Peyer's patch (tissue), 4 donors: ENCODE data around the gene PEX1. TPM values are rescaled to one million over a fixed set of nuclear protein-coding genes. Genes with fewer than 3 reads are reported as not detected.
"Not testable (repeated sequence)": the region's sequence is repeated elsewhere in the genome, so short reads cannot be mapped to it uniquely, and the experiment has no call there.

Experiments used
- DNase-seq, 3 donors: peaks; one replicate each; pipeline ENCODE4 v3.0.0-alpha.2; 2017 to 2019
- H3K27ac ChIP-seq, 4 donors: fragments of 200-600 bp; sonication (generic); one replicate each; pipeline ENCODE4 v1.5.1; 2016 to 2019
- H3K27me3 ChIP-seq, 2 donors: fragments of 200-600 bp; sonication (generic); one replicate each; pipeline ENCODE4 v1.5.1; 2019
- H3K36me3 ChIP-seq, 3 donors: fragments of 200-600 bp; sonication (generic); one replicate each; pipeline ENCODE4 v1.5.1; 2016 to 2019
- H3K4me1 ChIP-seq, 4 donors: fragments of 200-600 bp; sonication (generic); one replicate each; pipeline ENCODE4 v1.5.1; 2016 to 2019
- H3K4me3 ChIP-seq, 4 donors: fragments of 200-600 bp; sonication (generic); 1 replicate in 3 of 4; 2 replicates in 1 of 4; pipeline ENCODE4 v1.5.1; 2016 to 2019; ENCODE audit warnings: mild to moderate bottlenecking in 1 of 4
- H3K9me3 ChIP-seq, 4 donors: fragments of 200-600 bp; sonication (generic); one replicate each; pipeline ENCODE4 v1.5.1; 2016 to 2019; ENCODE audit warnings: mild to moderate bottlenecking in 1 of 4
- CTCF ChIP-seq, 6 experiments: fragments of 450-650 bp in 4 of 6; fragments of 200-600 bp in 2 of 6; sonication (generic) in 1 of 6; IDR thresholded peaks; one replicate each; pipeline ENCODE4 v1.5.1; 2017 to 2019; ENCODE audit warnings: antibody characterized with exemption in 6 of 6, mild to moderate bottlenecking in 3 of 6, moderate library complexity in 1 of 6
- POLR2A ChIP-seq, 2 donors: fragments of 450-650 bp; IDR thresholded peaks; one replicate each; pipeline ENCODE4 v1.5.1; 2017; ENCODE audit warnings: antibody characterized with exemption in 2 of 2, mild to moderate bottlenecking in 2 of 2, moderate library complexity in 2 of 2
- total RNA-seq, 4 donors: library from RNA; depleted of rRNA; stranded (reverse); fragments of >200 nt; gene quantifications; one replicate each; pipeline ENCODE4 v1.1.0, GENCODE V29; 2016

Gene PEX1
- total RNA-seq, 4 donors from 2014 or later = 20.4 to 32.2 (median 24.4) TPM

- no peaks in the 10 kb centered on the region for H3K27me3 ChIP-seq
- no peak overlapping the region for H3K27ac ChIP-seq
- H3K9me3 ChIP-seq = no peaks in the 10 kb centered on the region
- no peaks in the 10 kb centered on the region for H3K36me3 ChIP-seq
- no peaks in the 10 kb centered on the region for H3K4me1 ChIP-seq
- TF ChIP-seq POLR2A (IDR thresholded peaks at IDR 0.05) = no peak
- no peak for TF ChIP-seq CTCF (IDR thresholded peaks at IDR 0.05)
- DNase-seq = no peak
- no peak overlapping the region for H3K4me3 ChIP-seq
These were observed 18.7 kb upstream of the PEX1 start for GRCh38 chr7:92546856-92547497.

- H3K9me3 ChIP-seq, H3K4me1 ChIP-seq, H3K27me3 ChIP-seq, DNase-seq, H3K36me3 ChIP-seq, H3K27ac ChIP-seq, H3K4me3 ChIP-seq: not testable (repeated sequence)
These were observed 16.8 kb upstream of the PEX1 start for GRCh38 chr7:92545116-92545515.

GRCh38 chr7:92543542-92543941 is 15.2 kb upstream of the PEX1 start:
- DNase-seq = not testable (repeated sequence)

GRCh38 chr7:92534572-92534971 is 6.3 kb upstream of the PEX1 start:
- DNase-seq = no peak
- H3K4me3 ChIP-seq = no peak overlapping the region
- no peaks in the 10 kb centered on the region for H3K9me3 ChIP-seq
- peaks cover 0 to 3% (median 0%) of the 10 kb centered on the region in 4 donors for H3K4me1 ChIP-seq
- peaks cover 0 to 82% (median 0%) of the 10 kb centered on the region in 3 donors for H3K36me3 ChIP-seq
- no peak overlapping the region for H3K27ac ChIP-seq
- H3K27me3 ChIP-seq = no peaks in the 10 kb centered on the region
- no peak for TF ChIP-seq POLR2A (IDR thresholded peaks at IDR 0.05)
- TF ChIP-seq CTCF (IDR thresholded peaks at IDR 0.05) = no peak

More at GRCh38 chr7:92543542-92543941, 15.2 kb upstream of the PEX1 start:
- H3K9me3 ChIP-seq, H3K4me3 ChIP-seq, H3K27me3 ChIP-seq, H3K4me1 ChIP-seq, H3K27ac ChIP-seq, H3K36me3 ChIP-seq: not testable (repeated sequence)

GRCh38 chr7:92528958-92529264 is 591 bp upstream of the PEX1 start:
- Histone ChIP-seq H3K27ac (peak overlapping the region; percentile 79 to 92 (median 88)), H3K9me3 (no peaks in the 10 kb centered on the region), H3K27me3 (no peaks in the 10 kb centered on the region), H3K4me3 (peak overlapping the region; percentile 78 to 97 (median 85)), H3K4me1 (peaks cover 0 to 17% (median 3%) of the 10 kb centered on the region in 4 donors), H3K36me3 (peaks cover 0 to 31% (median 0%) of the 10 kb centered on the region in 3 donors)
- TF ChIP-seq CTCF (IDR thresholded peaks at IDR 0.05) = no peak
- TF ChIP-seq POLR2A (IDR thresholded peaks at IDR 0.05) = no peak
- DNase-seq = no peak

- DNase-seq = peak; percentile 55 to 73 (median 69)
- no peak for TF ChIP-seq POLR2A (IDR thresholded peaks at IDR 0.05)
- TF ChIP-seq CTCF (IDR thresholded peaks at IDR 0.05) = peak in 2 of 6 experiments; percentile 16 to 37
These were observed 776 bp downstream of the PEX1 start for GRCh38 chr7:92527300-92528187.

More at GRCh38 chr7:92527300-92528187, 776 bp downstream of the PEX1 start:
- Histone ChIP-seq H3K27me3 (no peaks in the 10 kb centered on the region), H3K9me3 (no peaks in the 10 kb centered on the region), H3K4me3 (peak overlapping the region; percentile 78 to 97 (median 85)), H3K36me3 (peaks cover 0 to 18% (median 0%) of the 10 kb centered on the region in 3 donors), H3K4me1 (peaks cover 0 to 17% (median 3%) of the 10 kb centered on the region in 4 donors), H3K27ac (peak overlapping the region; percentile 84 to 92 (median 90))
